ENCODE measurements around the gene TOR3A. TPM values are rescaled to one million over a fixed set of nuclear protein-coding genes. Genes with fewer than 3 reads are reported as not detected.
"Not testable (repeated sequence)": the region's sequence is repeated elsewhere in the genome, so short reads cannot be mapped to it uniquely, and the experiment has no call there.

TOR3A gene
- polyA plus RNA-seq, 4 donors: 24.6 to 28.2 (median 25.0) TPM

GRCh38 chr1:179104611-179105250 is 22.9 kb downstream of the TOR3A start:
- DNase-seq (ENCODE audit: low read depth in 4 of 4, low spot score in 3 of 4): no peak

DNA sequence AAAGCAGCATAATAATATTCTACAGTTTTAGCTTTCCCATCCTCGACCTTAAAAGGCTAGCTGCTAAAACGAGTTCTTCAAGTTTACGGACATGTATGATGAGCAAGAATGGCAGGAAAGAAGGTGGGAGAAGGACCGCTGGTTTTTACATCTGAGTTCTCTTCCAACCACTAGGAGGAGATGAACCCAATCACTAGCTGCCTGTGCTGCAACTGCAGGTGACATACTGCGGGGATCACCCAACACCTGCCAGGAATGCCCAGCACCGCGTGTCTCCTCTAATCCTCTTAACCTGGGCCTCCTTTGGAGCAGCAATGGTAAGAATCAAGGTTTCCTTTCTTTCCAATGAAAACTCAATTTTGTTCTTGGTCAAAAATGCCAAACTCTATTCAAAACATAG is 23.5 kb downstream of the TOR3A start:
- DNase-seq (ENCODE audit: low read depth in 4 of 4, low spot score in 3 of 4): no peak

DNA sequence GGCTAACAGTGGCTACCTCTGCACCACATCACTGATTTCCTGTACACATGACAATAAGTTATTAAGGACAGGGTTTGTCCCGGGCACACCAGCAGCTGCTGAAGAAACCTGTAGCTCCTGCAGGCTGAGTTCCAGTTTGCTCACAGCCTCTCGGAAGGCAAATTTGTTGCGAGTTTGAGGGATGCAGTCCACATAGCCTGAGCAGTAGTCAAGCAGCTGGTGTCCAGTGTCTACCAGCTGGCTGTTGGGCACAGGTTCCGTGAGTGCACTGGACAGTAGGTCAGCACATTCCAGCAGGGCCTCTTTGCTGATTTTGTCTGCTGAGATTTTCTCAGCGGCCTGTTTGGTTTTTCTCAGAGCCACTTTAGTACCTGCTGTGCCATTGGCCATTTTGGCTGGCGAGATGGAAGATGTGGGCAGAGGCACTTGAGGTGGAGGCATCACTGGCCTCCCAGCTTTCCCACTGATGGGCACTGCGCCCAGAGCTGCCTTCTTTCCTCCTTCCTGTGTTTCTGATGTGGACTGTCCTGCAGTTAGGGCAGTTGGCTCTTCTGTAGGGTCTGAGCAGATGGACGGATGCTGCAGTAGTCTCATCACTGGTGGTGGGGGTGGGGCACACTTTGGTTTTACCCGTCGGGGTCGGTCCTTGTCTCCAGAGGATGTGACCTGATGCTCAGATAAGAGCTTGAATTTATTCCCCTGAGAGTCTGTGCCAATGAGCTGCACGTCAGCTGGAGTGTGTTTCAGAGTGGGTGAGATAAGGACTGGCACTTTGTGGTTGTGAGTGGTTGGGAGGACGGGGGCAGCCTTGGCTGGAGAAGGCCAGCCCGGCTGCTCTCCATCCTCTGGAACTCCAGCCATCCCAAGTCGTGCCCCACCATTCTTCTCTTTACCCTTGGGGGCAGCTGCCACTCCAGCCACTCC is 26.1 kb downstream of the TOR3A start:
- DNase-seq (ENCODE audit: low read depth in 4 of 4, low spot score in 3 of 4): no peak

DNA sequence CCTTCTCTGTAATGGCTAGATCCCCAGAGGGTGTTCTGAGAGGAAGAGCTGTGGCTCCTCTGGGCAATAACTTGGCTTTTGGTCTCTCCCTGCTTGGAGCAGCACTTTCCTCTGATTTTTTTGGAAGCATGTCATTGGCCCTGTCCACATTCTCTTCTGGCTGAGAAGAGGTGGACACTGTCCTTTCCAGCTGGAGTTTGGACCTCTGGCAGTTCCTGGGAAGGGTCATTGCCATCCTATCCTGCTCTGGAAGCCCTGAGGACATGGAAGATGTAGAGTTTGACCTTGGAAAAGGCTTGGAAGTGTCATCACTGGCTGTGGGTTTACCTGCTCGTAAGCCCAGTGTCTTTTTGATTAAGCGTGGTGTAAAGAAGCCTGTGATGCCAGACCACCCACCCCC is 26.8 kb downstream of the TOR3A start:
- DNase-seq (ENCODE audit: low read depth in 4 of 4, low spot score in 3 of 4): no peak

GRCh38 chr1:179115181-179115580 is 33.3 kb downstream of the TOR3A start:
- no peak for DNase-seq (ENCODE audit: low read depth in 4 of 4, low spot score in 3 of 4)

DNA sequence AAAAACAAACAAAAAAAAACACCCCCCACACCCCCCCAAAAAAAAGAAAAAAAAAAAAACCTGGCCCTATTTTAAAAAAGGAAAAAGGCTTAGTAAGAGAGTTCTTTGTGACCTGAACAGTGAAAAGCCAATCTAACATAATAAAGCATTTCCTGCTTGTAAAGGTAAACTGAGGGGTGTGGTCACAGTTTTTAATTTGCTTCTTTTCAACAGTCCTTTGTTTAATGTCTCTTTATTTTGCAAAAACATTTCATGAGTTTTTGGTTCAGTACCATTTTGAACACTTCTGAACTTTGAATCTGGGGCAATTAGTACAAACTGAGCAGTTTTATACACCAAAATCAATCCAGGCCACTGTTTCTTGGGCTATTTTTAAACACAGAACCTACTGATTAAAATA is 37.6 kb downstream of the TOR3A start:
- DNase-seq (ENCODE audit: low read depth in 4 of 4, low spot score in 3 of 4): no peak

GRCh38 chr1:179120736-179121135 is 38.9 kb downstream of the TOR3A start:
- DNase-seq (ENCODE audit: low read depth in 4 of 4, low spot score in 3 of 4): no peak

GRCh38 chr1:179121159-179121938 is 39.5 kb downstream of the TOR3A start:
- peak; percentile 23 to 37 (median 26) for DNase-seq (ENCODE audit: low read depth in 4 of 4, low spot score in 3 of 4)

GRCh38 chr1:179124873-179125272 is 43.0 kb downstream of the TOR3A start:
- no peak for DNase-seq (ENCODE audit: low read depth in 4 of 4, low spot score in 3 of 4)

- DNase-seq (ENCODE audit: low read depth in 4 of 4, low spot score in 3 of 4): no peak
These were observed 44.6 kb downstream of the TOR3A start for GRCh38 chr1:179126338-179127060.

DNA sequence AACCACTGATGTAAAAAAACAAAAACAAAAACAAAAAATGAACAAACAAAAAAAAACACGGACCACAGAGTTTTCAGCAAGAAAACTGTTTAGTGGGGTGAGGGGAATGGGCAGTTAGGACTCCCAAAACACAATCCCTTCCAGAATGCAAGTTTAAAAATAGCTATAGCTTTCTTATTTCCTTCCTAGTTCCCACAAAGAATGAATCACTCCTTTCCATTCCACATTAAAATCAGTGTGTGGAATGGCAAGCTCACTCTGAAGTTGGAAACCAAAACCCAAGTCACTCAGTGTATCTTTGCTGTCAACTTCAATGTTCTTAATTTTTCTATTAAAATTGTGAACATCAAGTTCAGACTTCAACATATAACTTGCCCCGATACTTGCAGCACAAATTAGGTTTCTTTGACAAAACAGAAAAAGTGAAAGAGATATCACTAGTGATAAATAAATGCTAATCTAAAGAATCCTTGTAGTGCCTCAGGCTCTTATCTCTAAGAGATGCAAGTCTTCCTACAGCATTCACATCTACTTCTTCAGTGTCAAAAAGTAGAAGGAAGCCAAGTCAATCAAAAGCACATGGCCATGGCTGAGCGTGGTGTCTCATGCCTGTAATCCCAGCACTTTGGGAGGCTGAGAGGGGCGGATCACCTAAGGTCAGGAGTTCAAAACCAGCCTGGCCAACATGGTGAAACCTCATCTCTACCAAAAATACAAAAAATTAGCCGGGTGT is 45.5 kb downstream of the TOR3A start:
- no peak for DNase-seq (ENCODE audit: low read depth in 4 of 4, low spot score in 3 of 4)

GRCh38 chr1:179128520-179128919 is 46.6 kb downstream of the TOR3A start:
- DNase-seq (ENCODE audit: low read depth in 4 of 4, low spot score in 3 of 4): no peak

DNA sequence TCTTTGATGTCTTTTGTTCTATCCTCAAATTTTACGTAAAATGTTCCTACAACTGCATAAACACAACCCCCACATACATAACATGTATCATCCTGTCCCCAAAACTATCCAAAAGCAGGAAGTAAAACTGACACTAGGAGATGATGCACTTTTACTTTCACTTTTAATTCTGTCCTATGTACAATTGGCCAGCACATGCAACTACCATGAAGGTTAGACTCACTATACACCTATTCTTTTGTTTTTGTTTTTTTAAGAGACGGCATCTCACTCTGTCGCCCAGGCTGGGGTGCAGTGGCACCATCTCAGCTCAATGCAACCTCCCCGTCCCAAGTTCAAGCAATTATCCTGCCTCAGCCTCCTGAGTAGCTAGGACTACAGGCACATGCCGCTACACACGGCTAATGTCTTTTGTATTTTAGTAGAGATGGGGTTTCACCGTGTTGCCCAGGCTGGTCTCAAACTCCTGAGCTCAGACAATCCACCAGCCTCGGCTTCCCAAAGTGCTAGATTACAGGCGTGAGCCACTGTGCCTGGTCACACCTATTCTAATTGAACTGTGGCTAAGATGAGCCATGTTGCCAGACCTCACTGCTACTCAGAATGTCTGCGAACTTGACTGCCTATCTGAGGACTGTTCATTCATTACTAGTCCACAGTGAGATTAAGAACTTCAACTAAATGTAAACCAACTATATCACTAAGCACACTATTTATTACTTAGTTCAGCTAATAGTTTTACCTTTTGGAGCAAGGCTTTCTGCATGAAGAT is 48.0 kb downstream of the TOR3A start:
- DNase-seq (ENCODE audit: low read depth in 4 of 4, low spot score in 3 of 4): no peak

GRCh38 chr1:179135168-179135567 is 53.3 kb downstream of the TOR3A start:
- not testable (repeated sequence) for DNase-seq (ENCODE audit: low read depth in 4 of 4, low spot score in 3 of 4)

DNA sequence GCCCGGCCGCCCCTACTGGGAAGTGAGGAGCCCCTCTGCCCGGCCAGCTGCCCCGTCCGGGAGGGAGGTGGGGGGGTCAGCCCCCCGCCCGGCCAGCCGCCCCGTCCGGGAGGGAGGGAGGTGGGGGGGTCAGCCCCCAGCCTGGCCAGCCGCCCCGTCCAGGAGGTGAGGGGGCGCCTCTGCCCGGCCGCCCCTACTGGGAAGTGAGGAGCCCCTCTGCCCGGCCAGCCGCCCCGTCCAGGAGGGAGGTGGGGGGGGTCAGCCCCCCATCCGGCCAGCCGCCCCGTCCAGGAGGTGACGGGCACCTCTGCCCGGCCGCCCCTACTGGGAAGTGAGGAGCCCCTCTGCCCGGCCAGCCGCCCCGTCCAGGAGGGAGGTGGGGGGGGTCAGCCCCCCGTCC is 53.8 kb downstream of the TOR3A start:
- DNase-seq (ENCODE audit: low read depth in 4 of 4, low spot score in 3 of 4): not testable (repeated sequence)

DNA sequence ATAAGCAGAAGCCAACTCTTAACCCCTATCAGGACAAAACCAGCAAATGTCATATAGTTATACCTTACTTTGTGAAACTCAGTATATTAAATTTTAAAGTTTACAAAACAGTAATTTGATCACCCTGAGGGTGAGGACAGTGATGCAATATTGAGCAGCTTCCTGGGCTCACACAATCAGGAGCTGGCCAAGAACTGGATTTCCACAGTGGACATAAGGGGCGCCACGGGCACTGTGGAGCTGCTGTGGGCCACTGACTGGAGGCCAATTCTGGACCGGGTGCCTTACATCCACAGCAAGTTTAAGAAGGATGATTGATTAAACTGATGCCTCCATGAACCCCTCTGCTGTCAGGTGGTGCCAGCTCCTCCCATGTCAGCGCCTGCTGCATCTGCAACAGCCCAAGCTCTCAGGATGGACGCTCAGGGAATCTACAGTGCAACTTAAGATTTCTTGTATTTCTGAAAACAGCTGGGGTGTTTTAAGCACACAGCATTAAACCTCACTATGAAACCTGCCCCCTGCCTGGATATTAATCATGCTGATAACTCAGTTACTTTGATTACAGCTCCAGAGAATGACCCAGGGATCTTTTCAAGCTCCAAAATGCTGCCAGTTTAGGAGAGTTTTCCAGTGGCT is 55.9 kb downstream of the TOR3A start:
- no peak for DNase-seq (ENCODE audit: low read depth in 4 of 4, low spot score in 3 of 4)

- not testable (repeated sequence) for DNase-seq (ENCODE audit: low read depth in 4 of 4, low spot score in 3 of 4)
These were observed 56.9 kb downstream of the TOR3A start for GRCh38 chr1:179138755-179139154.

DNA sequence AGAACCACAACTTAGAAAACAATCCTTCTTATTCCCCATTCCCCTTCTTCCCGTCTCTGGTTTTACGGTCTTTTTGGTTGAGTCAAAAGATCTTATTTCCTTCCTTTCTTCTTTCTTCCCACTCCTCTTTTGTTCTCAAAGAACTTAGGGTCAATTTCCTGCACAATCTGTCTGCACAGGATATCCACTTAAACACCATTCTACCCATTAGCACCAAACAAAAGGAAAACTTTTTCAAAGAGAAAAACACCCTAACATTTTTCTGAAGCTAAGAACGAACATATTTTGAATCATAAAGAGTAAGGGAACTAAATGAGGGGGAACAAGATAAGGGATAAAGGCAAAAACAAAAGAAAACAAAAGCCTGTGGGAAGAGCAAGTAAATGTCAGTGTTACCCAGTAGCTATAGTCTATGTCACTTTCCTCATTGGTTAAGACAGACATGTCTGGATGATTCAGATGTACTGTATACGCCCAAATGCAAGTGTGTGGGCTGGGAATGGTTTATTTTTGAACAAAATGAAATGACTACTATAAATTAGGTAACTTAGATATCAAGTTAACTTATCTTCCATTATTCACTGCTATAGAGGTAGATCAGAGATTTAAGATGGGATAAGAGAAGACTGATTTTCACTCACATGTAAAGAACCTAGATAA is 59.9 kb downstream of the TOR3A start:
- DNase-seq (ENCODE audit: low read depth in 4 of 4, low spot score in 3 of 4): no peak
